KMS-11 (cell line): Measurements from ENCODE around the gene IARS2.

ENCODE experiments used
- H2AFZ ChIP-seq: fragments of 200-600 bp; sonication (generic); 2 replicates; pipeline ENCODE4 v1.6.1; 2016; ENCODE audit warnings: antibody characterized with exemption, mixed run types, low read depth
- H3K27ac ChIP-seq: fragments of 200-600 bp; sonication (generic); 2 replicates; pipeline ENCODE4 v1.6.1; 2016; ENCODE audit warnings: mild to moderate bottlenecking, mixed run types
- H3K27me3 ChIP-seq: fragments of 200-600 bp; sonication (generic); 2 replicates; pipeline ENCODE4 v1.6.1; 2017; ENCODE audit warnings: mild to moderate bottlenecking, low read depth, mixed run types, moderate library complexity; ENCODE audit not compliant: insufficient read depth
- H3K36me3 ChIP-seq: fragments of 200-600 bp; sonication (generic); 2 replicates; pipeline ENCODE4 v1.6.1; 2017; ENCODE audit warnings: mild to moderate bottlenecking, mixed run types; ENCODE audit not compliant: insufficient read depth
- H3K4me1 ChIP-seq: fragments of 200-600 bp; sonication (generic); 2 replicates; pipeline ENCODE4 v1.6.1; 2016; ENCODE audit warnings: mild to moderate bottlenecking, low read depth, mixed run types; ENCODE audit not compliant: poor library complexity, severe bottlenecking
- H3K4me2 ChIP-seq: fragments of 200-600 bp; sonication (generic); 2 replicates; pipeline ENCODE4 v1.7.0; 2016; ENCODE audit warnings: mild to moderate bottlenecking, mixed run types
- H3K4me3 ChIP-seq: fragments of 200-600 bp; sonication (generic); IDR thresholded peaks from 2 replicates; pipeline ENCODE4 v1.6.1; 2017; ENCODE audit warnings: low read depth, low read length, mixed read lengths; ENCODE audit not compliant: insufficient read depth
- H3K79me2 ChIP-seq: fragments of 200-600 bp; sonication (generic); 2 replicates; pipeline ENCODE4 v1.6.1; 2016; ENCODE audit warnings: low read depth, mixed run types; ENCODE audit not compliant: insufficient read depth
- H3K9ac ChIP-seq: fragments of 200-600 bp; sonication (generic); 2 replicates; pipeline ENCODE4 v1.6.1; 2016; ENCODE audit warnings: mild to moderate bottlenecking, mixed run types
- H4K20me1 ChIP-seq: fragments of 200-600 bp; sonication (generic); 2 replicates; pipeline ENCODE4 v1.6.1; 2016; ENCODE audit warnings: mild to moderate bottlenecking, mixed run types; ENCODE audit not compliant: insufficient read depth
- TF ChIP-seq, protein P1 (sequence below): fragments of 200-600 bp; sonication (generic); conservative IDR thresholded peaks from 2 replicates; pipeline ENCODE4 v1.6.1; 2017; ENCODE audit warnings: low read depth, mild to moderate bottlenecking, antibody characterized with exemption, low read length, moderate library complexity, mixed read lengths

IARS2 gene

DNA sequence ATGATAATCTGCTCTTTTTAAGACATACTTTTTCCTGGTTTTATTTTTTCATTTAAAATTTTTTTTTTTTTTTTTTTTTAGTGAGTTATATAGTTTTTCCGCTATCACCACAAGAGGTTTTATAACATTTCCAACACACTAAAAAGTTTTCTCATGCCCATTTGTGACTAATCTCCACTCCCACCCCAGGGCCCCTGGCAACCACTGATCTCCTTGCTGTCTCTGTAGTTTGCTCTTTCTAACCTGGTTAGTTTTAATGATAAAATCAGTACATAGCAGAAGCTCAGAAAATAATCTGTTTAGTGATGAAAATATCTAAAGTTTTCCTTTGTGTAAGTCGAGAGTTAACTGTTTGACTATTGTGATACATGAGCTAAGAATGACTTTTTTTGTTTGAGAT is 41.8 kb downstream of the IARS2 start:
- no peak overlapping the region for H3K4me3 ChIP-seq
- H3K79me2 ChIP-seq: no peaks in the 10 kb centered on the region
- H3K27me3 ChIP-seq: no peaks in the 10 kb centered on the region
- H3K4me1 ChIP-seq: no peaks in the 10 kb centered on the region
- no peak overlapping the region for H3K27ac ChIP-seq
- no peak overlapping the region for H3K4me2 ChIP-seq
- no peak overlapping the region for H2AFZ ChIP-seq
- no peak overlapping the region for H3K9ac ChIP-seq
- H3K36me3 ChIP-seq: no peaks in the 10 kb centered on the region
- TF ChIP-seq, protein P1, sequence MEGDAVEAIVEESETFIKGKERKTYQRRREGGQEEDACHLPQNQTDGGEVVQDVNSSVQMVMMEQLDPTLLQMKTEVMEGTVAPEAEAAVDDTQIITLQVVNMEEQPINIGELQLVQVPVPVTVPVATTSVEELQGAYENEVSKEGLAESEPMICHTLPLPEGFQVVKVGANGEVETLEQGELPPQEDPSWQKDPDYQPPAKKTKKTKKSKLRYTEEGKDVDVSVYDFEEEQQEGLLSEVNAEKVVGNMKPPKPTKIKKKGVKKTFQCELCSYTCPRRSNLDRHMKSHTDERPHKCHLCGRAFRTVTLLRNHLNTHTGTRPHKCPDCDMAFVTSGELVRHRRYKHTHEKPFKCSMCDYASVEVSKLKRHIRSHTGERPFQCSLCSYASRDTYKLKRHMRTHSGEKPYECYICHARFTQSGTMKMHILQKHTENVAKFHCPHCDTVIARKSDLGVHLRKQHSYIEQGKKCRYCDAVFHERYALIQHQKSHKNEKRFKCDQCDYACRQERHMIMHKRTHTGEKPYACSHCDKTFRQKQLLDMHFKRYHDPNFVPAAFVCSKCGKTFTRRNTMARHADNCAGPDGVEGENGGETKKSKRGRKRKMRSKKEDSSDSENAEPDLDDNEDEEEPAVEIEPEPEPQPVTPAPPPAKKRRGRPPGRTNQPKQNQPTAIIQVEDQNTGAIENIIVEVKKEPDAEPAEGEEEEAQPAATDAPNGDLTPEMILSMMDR: no peak
- no peaks in the 10 kb centered on the region for H4K20me1 ChIP-seq

DNA sequence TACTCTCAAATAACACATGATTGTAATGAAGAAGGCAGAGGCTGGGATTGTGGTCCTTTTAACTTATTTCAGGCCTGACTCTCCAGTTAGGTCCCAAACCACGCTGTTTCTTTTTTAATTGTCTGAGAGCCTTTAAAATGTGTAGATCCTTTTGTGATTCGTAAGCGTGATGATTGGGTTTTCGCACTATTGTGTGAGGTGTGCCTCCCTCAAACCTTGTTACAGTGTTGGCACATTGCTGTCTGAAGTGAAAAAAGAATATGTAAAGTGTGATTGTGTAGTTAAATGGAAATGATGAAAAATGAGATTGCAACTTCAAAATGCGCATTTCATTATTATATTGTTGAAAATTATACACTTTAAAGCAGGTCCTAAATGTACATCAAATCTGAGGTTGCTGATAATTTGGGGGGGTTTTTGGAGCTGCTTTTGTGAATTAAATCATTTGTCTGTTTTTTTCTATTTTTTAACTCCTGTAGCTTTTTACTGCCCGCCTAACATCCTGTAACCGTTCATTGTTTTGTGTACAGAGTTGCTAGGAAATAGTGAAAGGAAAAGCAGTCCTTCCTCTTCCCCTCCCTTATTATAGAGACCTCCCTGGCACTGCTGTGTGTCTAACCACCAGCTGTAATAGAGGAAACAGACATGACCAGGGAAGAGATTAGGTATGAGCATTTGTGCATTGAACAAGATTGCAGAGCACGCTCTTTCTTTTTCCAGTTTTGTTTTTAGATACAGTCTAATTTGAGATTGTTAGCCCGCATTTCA is 43.3 kb downstream of the IARS2 start:
- Histone ChIP-seq H2AFZ (no peak overlapping the region), H3K79me2 (no peaks in the 10 kb centered on the region), H3K9ac (no peak overlapping the region), H3K27ac (no peak overlapping the region), H3K4me2 (no peak overlapping the region), H3K27me3 (no peaks in the 10 kb centered on the region), H3K4me3 (no peak overlapping the region), H3K4me1 (no peaks in the 10 kb centered on the region), H3K36me3 (no peaks in the 10 kb centered on the region), H4K20me1 (no peaks in the 10 kb centered on the region)
- TF ChIP-seq, protein P1: no peak

DNA sequence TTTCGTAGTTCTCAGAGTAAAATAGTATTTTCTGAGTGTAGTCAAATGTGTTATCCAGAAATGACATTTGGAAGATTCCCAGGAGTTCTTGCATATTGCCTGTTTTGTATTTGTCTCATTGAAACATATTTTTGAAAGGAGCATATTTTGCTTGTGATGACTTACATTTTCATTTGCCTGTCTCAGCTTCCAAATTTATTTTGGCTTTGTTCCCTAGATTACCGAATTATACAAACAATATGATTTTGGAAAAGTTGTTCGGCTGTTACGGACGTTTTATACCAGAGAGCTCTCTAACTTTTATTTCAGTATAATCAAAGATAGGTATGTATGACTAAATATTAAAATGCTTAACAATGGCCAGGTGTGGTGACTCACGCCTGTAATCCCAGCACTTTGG is 46.0 kb downstream of the IARS2 start:
- TF ChIP-seq, protein P1: no peak
- Histone ChIP-seq H3K4me3 (no peak overlapping the region), H3K27ac (no peak overlapping the region), H3K4me1 (no peaks in the 10 kb centered on the region), H3K36me3 (no peaks in the 10 kb centered on the region), H3K79me2 (no peaks in the 10 kb centered on the region), H3K4me2 (no peak overlapping the region), H2AFZ (no peak overlapping the region), H4K20me1 (no peaks in the 10 kb centered on the region), H3K27me3 (no peaks in the 10 kb centered on the region), H3K9ac (no peak overlapping the region)

DNA sequence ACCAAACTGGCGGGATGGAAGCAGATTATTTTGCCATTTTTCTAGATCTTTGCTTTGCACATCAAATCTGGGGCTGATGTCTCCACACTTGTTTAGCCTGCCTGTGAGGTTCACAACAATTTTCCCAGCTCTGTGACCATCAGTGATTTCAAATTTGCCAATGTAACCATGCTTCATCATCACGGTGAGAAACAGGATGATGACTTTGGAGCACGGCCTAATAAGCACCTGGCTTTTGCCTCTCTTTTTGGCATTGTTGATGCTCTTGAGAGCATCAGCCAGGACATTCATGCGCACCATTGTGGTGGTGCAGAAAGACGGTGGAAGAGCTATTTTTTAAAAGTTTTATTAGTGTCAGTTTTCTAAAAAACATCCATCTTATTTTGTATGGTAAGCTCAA is 50.1 kb downstream of the IARS2 start:
- Histone ChIP-seq H3K4me1 (no peaks in the 10 kb centered on the region), H3K79me2 (no peaks in the 10 kb centered on the region), H3K4me2 (no peak overlapping the region), H2AFZ (no peak overlapping the region), H3K36me3 (no peaks in the 10 kb centered on the region), H3K27me3 (no peaks in the 10 kb centered on the region), H4K20me1 (no peaks in the 10 kb centered on the region), H3K9ac (no peak overlapping the region), H3K27ac (no peak overlapping the region), H3K4me3 (no peak overlapping the region)
- TF ChIP-seq, protein P1: no peak
